ENCODE data around the gene DOCK4. TPM values are rescaled to one million over a fixed set of nuclear protein-coding genes. Genes with fewer than 3 reads are reported as not detected.

The DOCK4 gene
- total and polyA plus RNA-seq, 4 donors, result 7.2 to 48.9 (median 12.8) TPM

DNA sequence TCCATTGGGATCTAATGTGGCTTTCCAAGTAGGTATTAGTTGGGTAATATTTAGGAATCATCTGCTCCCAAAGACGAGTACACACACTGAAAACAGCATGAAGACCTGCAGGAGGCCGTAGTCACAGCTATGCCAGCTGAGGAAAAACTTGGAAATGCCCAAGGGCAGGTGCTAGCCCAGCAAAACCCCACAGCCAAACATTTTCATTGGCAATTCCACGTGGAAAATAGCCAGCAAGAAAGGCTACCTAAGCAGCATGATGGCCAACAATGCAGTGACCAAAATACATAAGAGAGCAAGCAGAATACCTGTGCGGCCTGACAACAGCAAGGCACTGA, 32.7 kb downstream of the DOCK4 start:
- TF ChIP-seq FOXA1 (IDR thresholded peaks at IDR 0.05), result no peak
- TF ChIP-seq HNF4A (conservative IDR thresholded peaks at IDR 0.05), result no peak
- TF ChIP-seq YY1 (IDR thresholded peaks at IDR 0.05), result no peak
- TF ChIP-seq NR2F2 (IDR thresholded peaks at IDR 0.05), result no peak
- TF ChIP-seq, protein P1, sequence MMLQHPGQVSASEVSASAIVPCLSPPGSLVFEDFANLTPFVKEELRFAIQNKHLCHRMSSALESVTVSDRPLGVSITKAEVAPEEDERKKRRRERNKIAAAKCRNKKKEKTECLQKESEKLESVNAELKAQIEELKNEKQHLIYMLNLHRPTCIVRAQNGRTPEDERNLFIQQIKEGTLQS (IDR thresholded peaks at IDR 0.05), result no peak
- no peak for TF ChIP-seq SP1 (IDR thresholded peaks at IDR 0.05)
- TF ChIP-seq, protein P2, sequence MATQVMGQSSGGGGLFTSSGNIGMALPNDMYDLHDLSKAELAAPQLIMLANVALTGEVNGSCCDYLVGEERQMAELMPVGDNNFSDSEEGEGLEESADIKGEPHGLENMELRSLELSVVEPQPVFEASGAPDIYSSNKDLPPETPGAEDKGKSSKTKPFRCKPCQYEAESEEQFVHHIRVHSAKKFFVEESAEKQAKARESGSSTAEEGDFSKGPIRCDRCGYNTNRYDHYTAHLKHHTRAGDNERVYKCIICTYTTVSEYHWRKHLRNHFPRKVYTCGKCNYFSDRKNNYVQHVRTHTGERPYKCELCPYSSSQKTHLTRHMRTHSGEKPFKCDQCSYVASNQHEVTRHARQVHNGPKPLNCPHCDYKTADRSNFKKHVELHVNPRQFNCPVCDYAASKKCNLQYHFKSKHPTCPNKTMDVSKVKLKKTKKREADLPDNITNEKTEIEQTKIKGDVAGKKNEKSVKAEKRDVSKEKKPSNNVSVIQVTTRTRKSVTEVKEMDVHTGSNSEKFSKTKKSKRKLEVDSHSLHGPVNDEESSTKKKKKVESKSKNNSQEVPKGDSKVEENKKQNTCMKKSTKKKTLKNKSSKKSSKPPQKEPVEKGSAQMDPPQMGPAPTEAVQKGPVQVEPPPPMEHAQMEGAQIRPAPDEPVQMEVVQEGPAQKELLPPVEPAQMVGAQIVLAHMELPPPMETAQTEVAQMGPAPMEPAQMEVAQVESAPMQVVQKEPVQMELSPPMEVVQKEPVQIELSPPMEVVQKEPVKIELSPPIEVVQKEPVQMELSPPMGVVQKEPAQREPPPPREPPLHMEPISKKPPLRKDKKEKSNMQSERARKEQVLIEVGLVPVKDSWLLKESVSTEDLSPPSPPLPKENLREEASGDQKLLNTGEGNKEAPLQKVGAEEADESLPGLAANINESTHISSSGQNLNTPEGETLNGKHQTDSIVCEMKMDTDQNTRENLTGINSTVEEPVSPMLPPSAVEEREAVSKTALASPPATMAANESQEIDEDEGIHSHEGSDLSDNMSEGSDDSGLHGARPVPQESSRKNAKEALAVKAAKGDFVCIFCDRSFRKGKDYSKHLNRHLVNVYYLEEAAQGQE (IDR thresholded peaks at IDR 0.05), result no peak
- TF ChIP-seq, protein P3, sequence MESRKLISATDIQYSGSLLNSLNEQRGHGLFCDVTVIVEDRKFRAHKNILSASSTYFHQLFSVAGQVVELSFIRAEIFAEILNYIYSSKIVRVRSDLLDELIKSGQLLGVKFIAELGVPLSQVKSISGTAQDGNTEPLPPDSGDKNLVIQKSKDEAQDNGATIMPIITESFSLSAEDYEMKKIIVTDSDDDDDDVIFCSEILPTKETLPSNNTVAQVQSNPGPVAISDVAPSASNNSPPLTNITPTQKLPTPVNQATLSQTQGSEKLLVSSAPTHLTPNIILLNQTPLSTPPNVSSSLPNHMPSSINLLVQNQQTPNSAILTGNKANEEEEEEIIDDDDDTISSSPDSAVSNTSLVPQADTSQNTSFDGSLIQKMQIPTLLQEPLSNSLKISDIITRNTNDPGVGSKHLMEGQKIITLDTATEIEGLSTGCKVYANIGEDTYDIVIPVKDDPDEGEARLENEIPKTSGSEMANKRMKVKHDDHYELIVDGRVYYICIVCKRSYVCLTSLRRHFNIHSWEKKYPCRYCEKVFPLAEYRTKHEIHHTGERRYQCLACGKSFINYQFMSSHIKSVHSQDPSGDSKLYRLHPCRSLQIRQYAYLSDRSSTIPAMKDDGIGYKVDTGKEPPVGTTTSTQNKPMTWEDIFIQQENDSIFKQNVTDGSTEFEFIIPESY (IDR thresholded peaks at IDR 0.05), result no peak
- no peak for TF ChIP-seq RAD21 (IDR thresholded peaks at IDR 0.05)
- no peak for TF ChIP-seq RXRA (IDR thresholded peaks at IDR 0.05)
- no peak for TF ChIP-seq HNF4G (IDR thresholded peaks at IDR 0.05)
- TF ChIP-seq EGR1 (IDR thresholded peaks at IDR 0.05; ENCODE audit: low read depth in 2 of 2), result no peak
- TF ChIP-seq JUND (IDR thresholded peaks at IDR 0.05), result no peak
- TF ChIP-seq TAF1 (conservative IDR thresholded peaks at IDR 0.05), result no peak
- WGBS, result 73% methylated on average over 4 of the region's 4 CpGs
- no peak overlapping the region for H3K27ac ChIP-seq (ENCODE audit: low read depth in 1 of 2, low read length in 2 of 2)
- H3K36me3 ChIP-seq (ENCODE audit: control insufficient read depth in 4 of 4, insufficient read depth in 3 of 4, low read depth in 1 of 4, low read length in 3 of 4), result no peaks in the 10 kb centered on the region
- H3K9me3 ChIP-seq (ENCODE audit: control insufficient read depth in 4 of 4, low read length in 3 of 4), result no peaks in the 10 kb centered on the region
- no peak for DNase-seq (ENCODE audit: low spot score)
- H3K4me3 ChIP-seq (ENCODE audit: low read depth in 1 of 3, low read length in 3 of 3), result no peak overlapping the region
- peaks cover 0 to 3% (median under 1%) of the 10 kb centered on the region in 4 donors for H3K4me1 ChIP-seq (ENCODE audit: control insufficient read depth in 4 of 4, insufficient read depth in 4 of 4, low read length in 3 of 4)
- no peak overlapping the region for H3K9ac ChIP-seq (ENCODE audit: low read depth in 1 of 2, low read length in 2 of 2)
- no peaks in the 10 kb centered on the region for H3K27me3 ChIP-seq (ENCODE audit: control insufficient read depth in 4 of 4, insufficient read depth in 4 of 4, low read length in 3 of 4)

DNA sequence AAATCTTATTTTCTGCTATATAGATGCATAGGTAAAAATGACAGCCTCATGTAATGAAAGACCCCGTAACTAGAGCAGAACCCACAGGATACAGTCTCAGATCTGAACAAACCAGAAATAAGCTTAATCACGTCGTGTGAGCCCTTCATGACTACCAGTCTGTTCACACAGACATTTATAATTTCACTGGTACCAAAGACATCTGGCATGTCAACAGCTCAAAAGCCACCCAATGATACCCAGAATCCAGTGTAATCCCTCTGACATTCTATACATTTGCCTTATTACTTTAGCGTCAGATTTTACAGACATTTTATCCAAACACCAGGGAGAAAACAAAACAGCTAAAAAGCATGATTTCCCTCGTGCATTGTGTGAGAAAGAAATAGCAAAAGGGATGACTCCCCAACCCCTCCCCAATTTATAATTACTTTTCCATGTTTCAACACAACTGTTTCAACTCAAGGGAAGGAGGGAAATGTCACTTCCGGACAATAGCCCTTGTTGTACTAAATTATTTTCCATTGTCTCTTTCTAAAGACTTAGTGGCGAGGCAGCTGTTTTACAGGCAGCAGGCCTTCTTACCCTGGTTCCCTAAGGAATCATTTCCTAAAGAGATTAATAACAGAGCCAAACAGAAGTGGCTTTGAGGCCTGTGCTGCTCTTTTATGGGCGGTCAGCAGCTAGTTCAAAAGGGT, 33.2 kb downstream of the DOCK4 start:
- Histone ChIP-seq H3K36me3 (ENCODE audit: control insufficient read depth in 4 of 4, insufficient read depth in 3 of 4, low read depth in 1 of 4, low read length in 3 of 4) (no peaks in the 10 kb centered on the region), H3K4me3 (ENCODE audit: low read depth in 1 of 3, low read length in 3 of 3) (no peak overlapping the region), H3K4me1 (ENCODE audit: control insufficient read depth in 4 of 4, insufficient read depth in 4 of 4, low read length in 3 of 4) (peaks cover 0 to 3% (median under 1%) of the 10 kb centered on the region in 4 donors), H3K27ac (ENCODE audit: low read depth in 1 of 2, low read length in 2 of 2) (no peak overlapping the region), H3K27me3 (ENCODE audit: control insufficient read depth in 4 of 4, insufficient read depth in 4 of 4, low read length in 3 of 4) (no peaks in the 10 kb centered on the region), H3K9me3 (ENCODE audit: control insufficient read depth in 4 of 4, low read length in 3 of 4) (no peaks in the 10 kb centered on the region), H3K9ac (ENCODE audit: low read depth in 1 of 2, low read length in 2 of 2) (no peak overlapping the region)
- 86% methylated on average over 8 of the region's 8 CpGs for WGBS
- no peak for DNase-seq (ENCODE audit: low spot score)
- TF ChIP-seq, protein P4, sequence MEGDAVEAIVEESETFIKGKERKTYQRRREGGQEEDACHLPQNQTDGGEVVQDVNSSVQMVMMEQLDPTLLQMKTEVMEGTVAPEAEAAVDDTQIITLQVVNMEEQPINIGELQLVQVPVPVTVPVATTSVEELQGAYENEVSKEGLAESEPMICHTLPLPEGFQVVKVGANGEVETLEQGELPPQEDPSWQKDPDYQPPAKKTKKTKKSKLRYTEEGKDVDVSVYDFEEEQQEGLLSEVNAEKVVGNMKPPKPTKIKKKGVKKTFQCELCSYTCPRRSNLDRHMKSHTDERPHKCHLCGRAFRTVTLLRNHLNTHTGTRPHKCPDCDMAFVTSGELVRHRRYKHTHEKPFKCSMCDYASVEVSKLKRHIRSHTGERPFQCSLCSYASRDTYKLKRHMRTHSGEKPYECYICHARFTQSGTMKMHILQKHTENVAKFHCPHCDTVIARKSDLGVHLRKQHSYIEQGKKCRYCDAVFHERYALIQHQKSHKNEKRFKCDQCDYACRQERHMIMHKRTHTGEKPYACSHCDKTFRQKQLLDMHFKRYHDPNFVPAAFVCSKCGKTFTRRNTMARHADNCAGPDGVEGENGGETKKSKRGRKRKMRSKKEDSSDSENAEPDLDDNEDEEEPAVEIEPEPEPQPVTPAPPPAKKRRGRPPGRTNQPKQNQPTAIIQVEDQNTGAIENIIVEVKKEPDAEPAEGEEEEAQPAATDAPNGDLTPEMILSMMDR (IDR thresholded peaks at IDR 0.05; ENCODE audit: low read depth, low read length, missing input control), result no peak
- TF ChIP-seq, protein P5, sequence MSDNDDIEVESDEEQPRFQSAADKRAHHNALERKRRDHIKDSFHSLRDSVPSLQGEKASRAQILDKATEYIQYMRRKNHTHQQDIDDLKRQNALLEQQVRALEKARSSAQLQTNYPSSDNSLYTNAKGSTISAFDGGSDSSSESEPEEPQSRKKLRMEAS (IDR thresholded peaks at IDR 0.05), result no peak
- TF ChIP-seq YY1 (IDR thresholded peaks at IDR 0.05), result no peak
- TF ChIP-seq, protein P2 (IDR thresholded peaks at IDR 0.05), result no peak
- TF ChIP-seq GABPA (IDR thresholded peaks at IDR 0.05 in 1 of 2, conservative IDR thresholded peaks at IDR 0.05 in 1 of 2), result no peak
- TF ChIP-seq EGR1 (IDR thresholded peaks at IDR 0.05; ENCODE audit: low read depth in 2 of 2), result no peak
- TF ChIP-seq HNF4A (conservative IDR thresholded peaks at IDR 0.05), result no peak
- TF ChIP-seq NR2F2 (IDR thresholded peaks at IDR 0.05), result no peak
- TF ChIP-seq SP1 (IDR thresholded peaks at IDR 0.05), result no peak
- TF ChIP-seq RAD21 (IDR thresholded peaks at IDR 0.05), result no peak
- no peak for TF ChIP-seq FOXA2 (IDR thresholded peaks at IDR 0.05)
- TF ChIP-seq RXRA (IDR thresholded peaks at IDR 0.05), result no peak
- TF ChIP-seq FOXA1 (IDR thresholded peaks at IDR 0.05), result no peak
- TF ChIP-seq, protein P1 (IDR thresholded peaks at IDR 0.05), result no peak

All from liver (tissue), 9 donors.